ENCODE data around the gene SIRT1.
A peak's percentile ranks its signal among the peaks of the same experiment; 100 is the strongest.
"Not testable (repeated sequence)": the region's sequence is repeated elsewhere in the genome, so short reads cannot be mapped to it uniquely, and the experiment has no call there.

The SIRT1 gene

DNA sequence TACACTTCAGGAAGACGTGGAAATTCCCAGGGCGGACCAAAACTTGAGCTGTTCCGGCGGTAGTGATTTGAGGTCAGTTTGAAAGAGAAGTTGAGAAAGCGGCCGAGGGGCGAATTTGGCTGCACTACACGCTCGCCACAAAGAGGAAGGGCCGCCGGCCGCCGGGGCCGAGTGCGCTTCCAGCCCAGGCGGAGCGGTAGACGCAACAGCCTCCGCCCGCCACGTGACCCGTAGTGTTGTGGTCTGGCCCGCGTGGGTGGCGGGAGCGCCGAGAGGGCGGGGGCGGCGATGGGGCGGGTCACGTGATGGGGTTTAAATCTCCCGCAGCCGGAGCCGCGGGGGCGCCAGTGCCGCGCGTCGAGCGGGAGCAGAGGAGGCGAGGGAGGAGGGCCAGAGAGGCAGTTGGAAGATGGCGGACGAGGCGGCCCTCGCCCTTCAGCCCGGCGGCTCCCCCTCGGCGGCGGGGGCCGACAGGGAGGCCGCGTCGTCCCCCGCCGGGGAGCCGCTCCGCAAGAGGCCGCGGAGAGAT, at the start of gene SIRT1:
SIRT1 (plus strand) TSS at position 344 of the 529 bp plus-strand sequence; CDS start at position 410, 66 bp downstream.
- Mint-ChIP-seq H3K4me3 (peak within 1 kb of the TSS; percentile 83), H3K27me3 (peaks cover 3% of the 10 kb centered on the region), H3K4me1 (peaks cover 32% of the 10 kb centered on the region), H3K9me3 (no peaks in the 10 kb centered on the region), H3K27ac (peak within 1 kb of the TSS; percentile 95), H3K36me3 (peaks cover 24% of the 10 kb centered on the region)
- CTCF ChIA-PET: interaction anchor here (0.6 to 3.4 kb wide), 4 partner anchors 27 to 133 kb away, joined by 3 to 15 read pairs (median 4); no protein-coding TSS in a partner anchor
- DNase-seq: peak; percentile 94

- H3K27me3 Mint-ChIP-seq, H3K27ac Mint-ChIP-seq, H3K36me3 Mint-ChIP-seq, DNase-seq, H3K9me3 Mint-ChIP-seq, H3K4me3 Mint-ChIP-seq, H3K4me1 Mint-ChIP-seq: not testable (repeated sequence)
- CTCF ChIA-PET: interaction anchor here (0.6 to 1.5 kb wide), 3 partner anchors 16 to 473 kb away, joined by 3 to 5 read pairs (median 3); no protein-coding TSS in a partner anchor
Observed at GRCh38 chr10:67835541-67836394, 48.7 kb upstream of the SIRT1 start.

DNA sequence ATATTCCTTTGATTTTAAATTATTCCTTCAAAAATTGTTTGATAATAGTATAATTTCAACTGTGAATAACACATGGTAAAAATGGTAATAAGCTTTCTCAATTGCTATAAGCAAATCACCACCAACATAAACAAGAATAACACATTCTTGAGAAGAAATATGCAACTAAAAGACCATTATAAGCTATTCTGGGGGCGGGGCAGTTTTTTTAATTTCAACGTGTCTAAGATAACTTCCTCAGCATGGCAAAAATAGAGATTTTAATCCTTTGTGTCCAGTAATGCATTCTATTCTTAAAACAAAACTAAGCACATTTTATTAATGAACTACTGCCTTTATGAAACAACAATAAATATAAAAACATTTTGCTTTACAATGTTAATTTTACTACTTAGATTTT, 48.0 kb upstream of the SIRT1 start:
- Mint-ChIP-seq H3K27ac (no peak overlapping the region), H3K9me3 (peaks cover 7% of the 10 kb centered on the region), H3K4me1 (peaks cover 4% of the 10 kb centered on the region), H3K36me3 (no peaks in the 10 kb centered on the region), H3K4me3 (no peak overlapping the region), H3K27me3 (no peaks in the 10 kb centered on the region)
- no peak for DNase-seq
- CTCF ChIA-PET: interaction anchor here (0.6 to 1.5 kb wide), 3 partner anchors 13 to 48 kb away, joined by 3 to 5 read pairs (median 4); no protein-coding TSS in a partner anchor

GRCh38 chr10:67836972-67837371, 47.5 kb upstream of the SIRT1 start:
- Mint-ChIP-seq H3K27ac (no peak overlapping the region), H3K4me3 (no peak overlapping the region), H3K4me1 (peaks cover 4% of the 10 kb centered on the region)

DNA sequence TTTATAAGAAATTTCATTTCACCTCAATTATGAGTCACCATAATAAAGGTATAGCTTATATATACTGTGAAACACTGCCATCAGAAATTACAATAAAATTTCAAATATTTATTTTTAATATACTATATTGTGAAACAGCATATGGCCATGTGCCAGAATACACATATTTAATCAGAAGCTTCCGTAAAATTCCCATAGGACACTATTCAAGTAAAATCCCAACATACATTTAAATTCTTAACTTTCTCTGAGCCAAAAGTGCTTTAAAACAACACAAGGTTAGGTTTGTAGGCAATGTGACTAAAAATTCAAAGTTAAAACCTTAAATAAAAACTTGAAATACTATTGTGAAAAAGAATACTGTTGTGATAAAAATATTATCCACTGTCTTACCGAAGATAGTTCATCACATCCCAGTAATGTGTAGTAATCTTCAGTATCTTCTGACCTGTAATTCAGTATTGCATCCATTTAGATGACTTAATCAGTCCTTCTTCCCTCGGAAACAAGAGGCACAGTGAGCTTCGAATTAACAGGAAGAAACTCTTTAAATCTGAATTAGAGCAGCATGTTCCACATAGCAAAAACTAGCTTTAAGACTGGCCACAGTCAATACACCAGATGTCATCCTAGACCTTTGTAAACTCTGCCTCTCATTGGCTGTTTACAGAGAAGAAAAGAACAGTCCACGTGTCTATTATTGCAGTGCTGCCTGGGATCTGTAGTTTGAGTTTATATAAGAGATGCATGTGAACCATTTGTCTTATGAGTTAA, 46.7 kb upstream of the SIRT1 start, which contains the start of gene DNAJC12:
DNAJC12 (minus strand) TSS at position 648 of the 774 bp plus-strand sequence; CDS start at position 471, 177 bp downstream.
- Mint-ChIP-seq H3K4me3 (no peak within 1 kb of the TSS), H3K4me1 (peaks cover 4% of the 10 kb centered on the region), H3K27ac (no peak within 1 kb of the TSS), H3K36me3 (no peaks in the 10 kb centered on the region), H3K9me3 (peaks cover 8% of the 10 kb centered on the region), H3K27me3 (no peaks in the 10 kb centered on the region)
- no peak for DNase-seq
- CTCF ChIA-PET: interaction anchor here (1.7 to 1.8 kb wide), 2 partner anchors 50 to 57 kb away, joined by 5 to 13 read pairs; no protein-coding TSS in a partner anchor

More at GRCh38 chr10:67836972-67837371, 47.5 kb upstream of the SIRT1 start:
- H3K9me3 Mint-ChIP-seq: peaks cover 8% of the 10 kb centered on the region
- no peaks in the 10 kb centered on the region for H3K27me3 Mint-ChIP-seq
- no peaks in the 10 kb centered on the region for H3K36me3 Mint-ChIP-seq
- no peak for DNase-seq
- CTCF ChIA-PET: interaction anchor here (0.6 to 1.8 kb wide), 3 partner anchors 13 to 56 kb away, joined by 4 to 5 read pairs (median 5); no protein-coding TSS in a partner anchor

GRCh38 chr10:67839511-67839910, 44.9 kb upstream of the SIRT1 start:
- H3K27me3 Mint-ChIP-seq, H3K4me1 Mint-ChIP-seq, DNase-seq, CTCF ChIA-PET, H3K27ac Mint-ChIP-seq, H3K4me3 Mint-ChIP-seq, H3K9me3 Mint-ChIP-seq, H3K36me3 Mint-ChIP-seq: not testable (repeated sequence)

DNA sequence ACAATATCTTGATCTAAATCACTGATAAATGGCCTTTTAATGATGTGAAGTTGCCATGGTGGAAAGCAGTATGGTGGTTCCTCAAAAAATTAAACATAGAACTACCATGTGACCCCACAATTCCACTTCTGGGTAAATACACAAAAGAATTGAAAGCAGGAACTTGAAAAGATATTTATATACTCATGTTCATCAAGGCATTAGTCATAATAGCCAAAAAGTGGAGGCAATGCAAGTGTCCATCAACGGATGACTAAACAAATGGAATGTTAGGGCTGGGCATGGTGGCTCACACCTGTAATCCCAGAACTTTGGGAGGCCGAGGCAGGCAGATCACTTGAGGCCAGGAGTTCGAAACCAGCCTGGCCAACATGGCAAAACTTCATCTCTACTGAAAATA, 44.5 kb upstream of the SIRT1 start:
- DNase-seq: no peak
- H3K36me3 Mint-ChIP-seq: no peaks in the 10 kb centered on the region
- peaks cover 4% of the 10 kb centered on the region for H3K4me1 Mint-ChIP-seq
- H3K27me3 Mint-ChIP-seq: peaks cover 4% of the 10 kb centered on the region
- no peak overlapping the region for H3K4me3 Mint-ChIP-seq
- CTCF ChIA-PET: no interaction called here
- H3K27ac Mint-ChIP-seq: no peak overlapping the region
- H3K9me3 Mint-ChIP-seq: peaks cover 8% of the 10 kb centered on the region

DNA sequence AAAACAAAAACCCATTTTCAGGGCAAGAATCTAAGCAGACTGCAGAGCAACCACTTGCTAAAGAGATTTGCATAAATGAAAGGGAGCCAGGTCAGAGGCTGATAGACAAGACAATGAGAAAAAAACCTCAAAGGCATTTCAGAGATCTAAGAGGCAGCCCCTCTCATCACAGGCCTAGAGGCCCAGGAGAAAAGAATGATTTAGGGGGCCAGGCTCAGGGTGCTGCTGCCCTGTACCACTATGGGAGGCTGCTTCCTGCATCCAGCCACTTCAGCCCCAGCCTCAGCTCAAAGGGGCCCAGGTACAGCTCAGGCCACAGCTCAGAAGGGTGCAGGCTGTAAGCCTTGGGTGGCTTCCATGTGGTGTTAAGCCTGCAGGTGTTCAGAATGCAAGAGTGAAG, 42.7 kb upstream of the SIRT1 start:
- DNase-seq: no peak
- CTCF ChIA-PET: interaction anchor here (0.5 kb wide), 1 partner anchor 52 kb away, joined by 3 read pairs; no protein-coding TSS in a partner anchor
- H3K27me3 Mint-ChIP-seq: peaks cover 4% of the 10 kb centered on the region
- H3K9me3 Mint-ChIP-seq: peaks cover 8% of the 10 kb centered on the region
- no peak overlapping the region for H3K4me3 Mint-ChIP-seq
- H3K4me1 Mint-ChIP-seq: peaks cover 4% of the 10 kb centered on the region
- no peak overlapping the region for H3K27ac Mint-ChIP-seq
- H3K36me3 Mint-ChIP-seq: no peaks in the 10 kb centered on the region

GRCh38 chr10:67843284-67843683, 41.2 kb upstream of the SIRT1 start:
- Mint-ChIP-seq H3K27ac (no peak overlapping the region), H3K27me3 (peaks cover 4% of the 10 kb centered on the region), H3K4me1 (no peaks in the 10 kb centered on the region), H3K9me3 (peaks cover 8% of the 10 kb centered on the region), H3K36me3 (no peaks in the 10 kb centered on the region), H3K4me3 (no peak overlapping the region)
- no peak for DNase-seq
- CTCF ChIA-PET: no interaction called here

GRCh38 chr10:67849331-67850011, 35.0 kb upstream of the SIRT1 start:
- Mint-ChIP-seq H3K4me3 (peak overlapping the region; percentile 84), H3K36me3 (no peaks in the 10 kb centered on the region), H3K4me1 (peaks cover 19% of the 10 kb centered on the region), H3K27me3 (no peaks in the 10 kb centered on the region), H3K27ac (peak overlapping the region; percentile 91), H3K9me3 (no peaks in the 10 kb centered on the region)
- DNase-seq: peak; percentile 97
- CTCF ChIA-PET: interaction anchor here (1.1 to 4.6 kb wide), 2 partner anchors 61 to 356 kb away, joined by 3 to 32 read pairs; no protein-coding TSS in a partner anchor

GRCh38 chr10:67851186-67851585, 33.3 kb upstream of the SIRT1 start:
- no peaks in the 10 kb centered on the region for H3K36me3 Mint-ChIP-seq
- peaks cover 24% of the 10 kb centered on the region for H3K4me1 Mint-ChIP-seq
- CTCF ChIA-PET: interaction anchor here (1.1 to 4.6 kb wide), 3 partner anchors 14 to 305 kb away, joined by 4 to 32 read pairs (median 9); no protein-coding TSS in a partner anchor
- no peaks in the 10 kb centered on the region for H3K9me3 Mint-ChIP-seq
- DNase-seq: no peak
- peak overlapping the region; percentile 13 for H3K4me3 Mint-ChIP-seq
- H3K27me3 Mint-ChIP-seq: no peaks in the 10 kb centered on the region
- H3K27ac Mint-ChIP-seq: no peak overlapping the region

DNA sequence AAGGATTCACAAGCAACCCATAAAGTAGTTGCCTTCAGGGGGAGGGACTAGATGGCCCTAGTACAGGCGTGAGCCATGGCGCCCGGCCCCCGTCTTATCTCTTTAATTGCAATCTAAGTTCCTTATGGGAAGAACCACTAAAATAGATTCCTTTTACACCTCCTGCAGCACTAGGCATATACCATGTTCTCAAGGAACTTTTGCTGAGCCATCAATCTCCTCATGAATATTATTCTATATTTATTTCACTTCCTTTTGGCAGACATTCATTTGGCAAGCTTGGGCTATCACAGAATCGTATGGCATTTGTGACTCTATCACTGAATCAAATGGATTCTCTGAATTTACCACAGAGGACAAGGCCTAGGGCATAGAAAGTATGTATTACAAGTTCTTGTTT, 31.7 kb upstream of the SIRT1 start:
- Mint-ChIP-seq H3K9me3 (no peaks in the 10 kb centered on the region), H3K27ac (no peak overlapping the region), H3K4me1 (peaks cover 24% of the 10 kb centered on the region), H3K27me3 (no peaks in the 10 kb centered on the region), H3K4me3 (no peak overlapping the region), H3K36me3 (no peaks in the 10 kb centered on the region)
- no peak for DNase-seq
- CTCF ChIA-PET: interaction anchor here (1.3 to 5.4 kb wide), 2 partner anchors 63 to 302 kb away, joined by 5 to 64 read pairs; no protein-coding TSS in a partner anchor

DNA sequence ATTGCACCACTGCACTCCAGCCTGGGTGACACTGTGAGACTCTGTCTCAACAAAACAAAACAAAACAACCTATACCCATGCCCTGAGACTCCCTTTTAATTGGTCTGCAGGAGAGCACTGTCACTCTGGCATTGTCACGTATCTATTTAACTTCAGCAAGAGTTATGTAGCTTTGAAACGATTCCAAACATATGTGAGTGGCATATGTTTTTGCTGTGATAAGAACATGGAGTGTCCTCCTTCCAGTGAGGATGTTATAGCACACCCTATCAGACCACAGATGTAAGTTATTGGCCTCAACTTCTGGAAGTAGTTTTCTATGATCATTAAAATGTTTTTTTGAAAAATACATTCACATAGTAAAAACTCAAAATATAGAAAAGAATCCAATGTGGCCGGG, 30.9 kb upstream of the SIRT1 start:
- CTCF ChIA-PET: interaction anchor here (0.8 to 5.4 kb wide), 3 partner anchors 36 to 301 kb away, joined by 3 to 64 read pairs (median 5); no protein-coding TSS in a partner anchor
- Mint-ChIP-seq H3K4me3 (no peak overlapping the region), H3K27ac (no peak overlapping the region), H3K4me1 (peaks cover 24% of the 10 kb centered on the region), H3K9me3 (no peaks in the 10 kb centered on the region), H3K36me3 (no peaks in the 10 kb centered on the region), H3K27me3 (no peaks in the 10 kb centered on the region)
- no peak for DNase-seq

All from activated naive CD4-positive, alpha-beta T cell treated with anti-CD3 and anti-CD28 coated beads, Interleukin-2, amount 10 ng/mL, durations not matched to agents 7 days and 5 days (primary cell).